Right lobe of liver (tissue), 6 donors: Measurements from ENCODE around the gene WASHC3. TPM values are rescaled to one million over a fixed set of nuclear protein-coding genes. Genes with fewer than 3 reads are reported as not detected.

ENCODE experiments used
- ATAC-seq, 4 donors: fragments of 200-7000 bp; cut with Tn5 transposase; one replicate each; pipeline ENCODE4 v1.9.1; 2020; ENCODE audit warnings: mild to moderate bottlenecking in 4 of 4, moderate library complexity in 4 of 4
- DNase-seq, 3 donors: peaks; one replicate each; pipeline ENCODE4 v3.0.0-alpha.2; 2020
- H3K27ac ChIP-seq, 3 donors: fragments of 200-600 bp; one replicate each; pipeline ENCODE4 v1.8.0; 2022
- H3K27me3 ChIP-seq, 2 donors: fragments of 200-600 bp; one replicate each; pipeline ENCODE4 v1.8.0; 2022
- H3K36me3 ChIP-seq, 4 donors: fragments of 200-600 bp; sonication (generic) in 1 of 4; one replicate each; pipeline versions ENCODE4 v1.5.1 to v1.8.0; 2017 to 2022; ENCODE audit warnings: control low read depth in 1 of 4
- H3K4me1 ChIP-seq, 4 donors: fragments of 200-600 bp; sonication (generic) in 1 of 4; one replicate each; pipeline versions ENCODE4 v1.5.1 to v1.8.0; 2017 to 2022; ENCODE audit warnings: control low read depth in 1 of 4
- H3K4me3 ChIP-seq, 3 donors: fragments of 200-600 bp; one replicate each; pipeline ENCODE4 v1.8.0; 2022
- H3K9me3 ChIP-seq, 4 donors: fragments of 200-600 bp; sonication (generic) in 1 of 4; one replicate each; pipeline versions ENCODE4 v1.5.1 to v1.8.0; 2017 to 2022; ENCODE audit warnings: control low read depth in 1 of 4
- CTCF ChIP-seq, 4 donors: fragments of 200-600 bp in 3 of 4; fragments of 450-650 bp in 1 of 4; IDR thresholded peaks; one replicate each; pipeline versions ENCODE4 v1.5.1 to v1.8.0; 2016 to 2022; ENCODE audit warnings: antibody characterized with exemption in 4 of 4, mild to moderate bottlenecking in 2 of 4
- POLR2A ChIP-seq: fragments of 450-650 bp; IDR thresholded peaks from one replicate; pipeline ENCODE4 v1.6.1; 2017; ENCODE audit warnings: antibody characterized with exemption, mild to moderate bottlenecking
- WGBS: methylation state at CpG from one replicate; pipeline ENCODE4 v1.1.6; 2018; ENCODE audit warnings: low coverage, low lambda C conversion rate; ENCODE audit not compliant: insufficient coverage; ENCODE audit errors: missing lambda C conversion rate; 5-methylcytosine and 5-hydroxymethylcytosine counted together
- intact Hi-C, 2 donors: fragments of 100-400 bp; cut with DNase I; formaldehyde crosslinking; loops; one replicate each; pipeline versions ENCODE4 v1.11.2 to v1.14.1; 2022
- long read RNA-seq: library from polyadenylated mRNA; unstranded; transcript quantifications from one replicate; pipeline ENCODE4 v2.0.0, GENCODE V29; 2019
- total RNA-seq, 6 experiments: library from RNA; depleted of rRNA in 2 of 6; stranded (reverse); fragments of >200 nt in 2 of 6; fragmentation: NEBNext Ultra II Directional in 3 of 6; extraction: Animal tissue kit (Norgen Biotek cat#: 25700) in 3 of 6; gene quantifications; one replicate each; pipeline versions ENCODE4 v1.1.0 to v1.2.4, GENCODE V29; 2016 to 2023
- donor health status: DM: no; HTN: yes; CAD: no.
- donor health status: DM: no; HTN: no; CAD: no.
- donor health status: DM: no; HTN: no; CAD: no.
- donor health status: DM: no; HTN: yes; CAD: no.
- donor health status: DM: no; HTN: yes; CAD: no.

WASHC3 gene
- 10 to 100 TPM; 13.0 to 35.3 (median 22.6) TPM for total RNA-seq
- long read RNA-seq, partial matches to known transcripts: 1 of 8 reads
- long read RNA-seq, other reads (novel, unspliced or antisense): 1 of 8 reads

GRCh38 chr12:102061560-102062418 is at the start of gene WASHC3:
WASHC3 (minus strand) TSS chr12:102061991; CDS start chr12:102061962, 29 bp downstream.
- intact Hi-C loops: no loop called here
- 2% methylated on average over 35 of the region's 44 CpGs for WGBS

DNA sequence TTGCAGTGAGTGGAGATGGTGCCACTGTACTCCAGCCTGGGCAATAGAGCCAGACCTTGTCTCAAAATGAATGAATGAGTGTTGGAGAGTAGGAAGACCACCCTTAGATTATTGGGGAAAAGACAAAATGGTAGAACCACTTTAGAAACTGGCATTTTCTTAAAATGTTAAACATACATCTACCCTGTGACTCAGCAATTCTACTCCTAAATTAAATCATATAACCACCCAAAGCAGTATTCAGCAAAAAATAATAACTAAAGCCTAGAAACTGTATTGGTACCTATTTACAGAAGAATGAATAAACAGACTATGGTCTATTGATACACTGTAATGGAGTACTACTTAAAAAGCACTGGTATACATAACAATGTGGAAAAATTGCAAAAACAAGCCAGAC is 49.0 kb upstream of the WASHC3 start:
- H3K27ac ChIP-seq: no peak overlapping the region
- peaks cover 0 to 7% (median 2%) of the 10 kb centered on the region in 4 donors for H3K36me3 ChIP-seq
- TF ChIP-seq POLR2A (no peak), CTCF (IDR thresholded peaks at IDR 0.05) (no peak)
- no peak for DNase-seq
- ATAC-seq: no peak
- no peaks in the 10 kb centered on the region for H3K4me1 ChIP-seq
- no peaks in the 10 kb centered on the region for H3K27me3 ChIP-seq
- intact Hi-C loops: no loop called here
- H3K9me3 ChIP-seq: no peaks in the 10 kb centered on the region
- no peak overlapping the region for H3K4me3 ChIP-seq

More at GRCh38 chr12:102061560-102062418, at the start of gene WASHC3:
- H3K9me3 ChIP-seq: no peaks in the 10 kb centered on the region
- TF ChIP-seq POLR2A: no peak
- TF ChIP-seq CTCF (IDR thresholded peaks at IDR 0.05): no peak
- peak within 1 kb of the TSS; percentile 60 to 83 (median 64) for H3K27ac ChIP-seq
- peak; percentile 100 for ATAC-seq
- DNase-seq: peak; percentile 96
- peaks cover 0 to 4% (median 0%) of the 10 kb centered on the region in 4 donors for H3K4me1 ChIP-seq
- peak within 1 kb of the TSS; percentile 72 to 81 (median 73) for H3K4me3 ChIP-seq
- H3K27me3 ChIP-seq: no peaks in the 10 kb centered on the region
- no peaks in the 10 kb centered on the region for H3K36me3 ChIP-seq

DNA sequence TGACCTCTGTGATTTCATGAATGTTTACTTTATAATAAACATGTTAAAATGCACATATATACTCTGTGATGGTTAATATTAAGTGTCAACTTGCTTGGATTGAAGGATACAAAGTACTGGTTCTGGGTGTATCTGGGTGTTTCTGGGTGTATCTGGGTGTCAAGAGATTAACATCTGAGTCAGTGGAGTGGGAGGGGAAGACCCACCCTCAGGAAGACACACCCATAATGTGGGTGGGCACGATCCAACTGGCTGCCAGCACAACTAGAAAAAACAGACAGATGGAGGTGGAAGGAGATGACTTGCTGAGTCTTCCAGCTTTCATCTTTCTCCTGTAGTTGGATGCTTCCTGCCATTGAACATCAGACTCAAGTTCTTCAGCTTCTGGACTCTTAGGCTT is 46.2 kb upstream of the WASHC3 start:
- Histone ChIP-seq H3K36me3 (peaks cover 0 to 7% (median 2%) of the 10 kb centered on the region in 4 donors), H3K4me3 (no peak overlapping the region), H3K9me3 (peaks cover 0 to 5% (median 0%) of the 10 kb centered on the region in 4 donors), H3K4me1 (no peaks in the 10 kb centered on the region), H3K27me3 (no peaks in the 10 kb centered on the region), H3K27ac (no peak overlapping the region)
- intact Hi-C loops: no loop called here
- no CpG with 5 or more reads among the region's 1 CpG for WGBS
- ATAC-seq (no peak), DNase-seq (no peak)
- TF ChIP-seq CTCF (IDR thresholded peaks at IDR 0.05) (no peak), POLR2A (no peak)

- Histone ChIP-seq H3K4me1 (no peaks in the 10 kb centered on the region), H3K27me3 (no peaks in the 10 kb centered on the region), H3K9me3 (peaks cover 0 to 5% (median 0%) of the 10 kb centered on the region in 4 donors), H3K4me3 (no peak overlapping the region), H3K27ac (no peak overlapping the region), H3K36me3 (peaks cover 0 to 7% (median 2%) of the 10 kb centered on the region in 4 donors)
- WGBS: 93% methylated on average over 3 of the region's 3 CpGs
- no peak for DNase-seq
- intact Hi-C loops: no loop called here
- no peak for ATAC-seq
- no peak for TF ChIP-seq POLR2A
- TF ChIP-seq CTCF (IDR thresholded peaks at IDR 0.05): no peak
These were observed 45.1 kb upstream of the WASHC3 start for GRCh38 chr12:102106905-102107304.
